ENCODE data around the gene SPRY1. TPM values are rescaled to one million over a fixed set of nuclear protein-coding genes. Genes with fewer than 3 reads are reported as not detected.

The SPRY1 gene, protein sequence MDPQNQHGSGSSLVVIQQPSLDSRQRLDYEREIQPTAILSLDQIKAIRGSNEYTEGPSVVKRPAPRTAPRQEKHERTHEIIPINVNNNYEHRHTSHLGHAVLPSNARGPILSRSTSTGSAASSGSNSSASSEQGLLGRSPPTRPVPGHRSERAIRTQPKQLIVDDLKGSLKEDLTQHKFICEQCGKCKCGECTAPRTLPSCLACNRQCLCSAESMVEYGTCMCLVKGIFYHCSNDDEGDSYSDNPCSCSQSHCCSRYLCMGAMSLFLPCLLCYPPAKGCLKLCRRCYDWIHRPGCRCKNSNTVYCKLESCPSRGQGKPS
- 24.9 and 25.7 TPM in 2 replicates for total RNA-seq

DNA sequence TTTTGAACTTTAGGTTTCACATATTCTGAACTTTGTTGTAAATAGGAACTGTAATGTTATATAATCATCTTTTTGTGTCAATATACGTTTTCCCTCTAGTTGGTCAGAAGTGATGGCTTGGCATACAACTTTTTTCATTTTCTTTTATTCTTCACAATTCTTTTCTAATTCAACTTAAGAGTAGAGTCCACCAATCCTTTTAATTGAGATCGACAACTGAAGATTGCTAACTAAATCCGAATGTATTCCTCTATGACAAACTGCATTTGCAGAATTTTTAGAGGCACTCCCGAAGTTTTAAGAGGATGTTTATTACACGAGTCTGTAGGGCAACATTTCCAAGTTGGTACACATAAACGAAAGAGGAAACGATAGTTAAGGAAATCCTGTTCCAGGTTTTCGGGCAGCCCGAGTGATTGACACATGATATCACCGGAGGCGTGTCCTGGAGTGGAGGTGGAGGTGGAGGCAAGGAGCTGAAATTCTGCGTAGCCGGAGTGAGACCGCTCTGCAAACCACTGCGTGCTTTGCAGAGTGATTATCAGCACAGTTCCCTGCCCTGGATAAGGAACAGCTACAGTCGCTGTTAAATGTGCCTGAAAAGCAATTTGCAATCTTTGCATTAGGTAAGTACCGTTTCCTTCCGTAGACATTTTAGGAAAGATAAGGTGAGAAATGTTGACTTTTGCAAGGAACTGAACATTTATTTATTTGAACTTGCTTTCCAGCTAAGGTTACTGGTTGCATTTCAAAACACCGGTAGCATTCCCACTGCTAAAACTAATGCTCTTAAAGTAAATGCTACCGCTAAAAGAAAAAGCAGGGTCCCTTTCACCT, at the start of gene SPRY1:
TSS of gene SPRY1 (plus strand) at position 489 of the 837 bp plus-strand sequence. CDS start 4,797 bp downstream, outside the sequence.

All from thoracic aorta endothelial cell (primary cell).